SK-N-SH treated with all-trans-retinoic acid at 6 μM for 48 hours (cell line): Measurements from ENCODE around the gene TCEAL1.

ENCODE experiments used
- ATAC-seq: fragments of 200-7000 bp; cut with Tn5 transposase; 3 replicates; pipeline ENCODE4 v1.9.1; 2020; ENCODE audit warnings: mild to moderate bottlenecking, moderate library complexity
- BACH2 ChIP-seq: fragments of 250-450 bp; sonication (Bioruptor Pico); IDR thresholded peaks from 2 replicates; pipeline ENCODE4 v1.9.0; 2021; ENCODE audit warnings: mild to moderate bottlenecking, borderline replicate concordance
- CREB5 ChIP-seq: fragments of 250-450 bp; sonication (Bioruptor Pico); IDR thresholded peaks from 2 replicates; pipeline ENCODE4 v1.5.1; 2020; ENCODE audit warnings: low read depth, mild to moderate bottlenecking, moderate library complexity
- CSDC2 ChIP-seq: fragments of 250-450 bp; sonication (Bioruptor Pico); IDR thresholded peaks from 2 replicates; pipeline ENCODE4 v1.5.0; 2020; ENCODE audit warnings: mild to moderate bottlenecking, moderate library complexity
- CSRNP3 ChIP-seq: fragments of 250-450 bp; sonication (Bioruptor Pico); IDR thresholded peaks from 2 replicates; pipeline ENCODE4 v1.5.1; 2021; ENCODE audit warnings: mild to moderate bottlenecking, moderate library complexity
- ESRRG ChIP-seq: fragments of 250-450 bp; sonication (Bioruptor Pico); IDR thresholded peaks from 2 replicates; pipeline ENCODE4 v1.6.1; 2021; ENCODE audit warnings: mild to moderate bottlenecking
- ISL1 ChIP-seq: fragments of 250-450 bp; sonication (Bioruptor Pico); IDR thresholded peaks from 2 replicates; pipeline ENCODE4 v2.1.2; 2022; ENCODE audit warnings: mild to moderate bottlenecking, moderate library complexity
- PPARA ChIP-seq: fragments of 250-450 bp; sonication (Bioruptor Pico); IDR thresholded peaks from 2 replicates; pipeline ENCODE4 v1.5.0; 2020; ENCODE audit warnings: mild to moderate bottlenecking, borderline replicate concordance
- RARB ChIP-seq: fragments of 250-450 bp; sonication (Bioruptor Pico); IDR thresholded peaks from 2 replicates; pipeline ENCODE4 v1.8.0; 2021; ENCODE audit warnings: mild to moderate bottlenecking, moderate library complexity
- SNAI2 ChIP-seq: fragments of 250-450 bp; sonication (Bioruptor Pico); IDR thresholded peaks from 2 replicates; pipeline ENCODE4 v1.5.0; 2020; ENCODE audit warnings: mild to moderate bottlenecking, moderate library complexity
- TCF4 ChIP-seq: fragments of 250-450 bp; sonication (Bioruptor Pico); IDR thresholded peaks from 2 replicates; pipeline ENCODE4 v1.8.0; 2021; ENCODE audit warnings: mild to moderate bottlenecking, moderate library complexity, borderline replicate concordance
- TOX ChIP-seq: fragments of 250-450 bp; sonication (Bioruptor Pico); IDR thresholded peaks from 2 replicates; pipeline ENCODE4 v1.8.0; 2021; ENCODE audit warnings: mild to moderate bottlenecking, moderate library complexity, borderline replicate concordance
- TSHZ2 ChIP-seq: fragments of 250-450 bp; sonication (Bioruptor Pico); IDR thresholded peaks from 2 replicates; pipeline ENCODE4 v1.5.0; 2020; ENCODE audit warnings: mild to moderate bottlenecking, moderate library complexity
- ZC3H10 ChIP-seq: fragments of 250-450 bp; sonication (Bioruptor Pico); IDR thresholded peaks from 2 replicates; pipeline ENCODE4 v1.5.1; 2021; ENCODE audit warnings: mild to moderate bottlenecking, moderate library complexity
- ZFP3 ChIP-seq: fragments of 250-450 bp; sonication (Bioruptor Pico); IDR thresholded peaks from 2 replicates; pipeline ENCODE4 v1.5.0; 2020; ENCODE audit warnings: mild to moderate bottlenecking, moderate library complexity
- ZFP30 ChIP-seq: fragments of 450-650 bp; formaldehyde crosslinking; IDR thresholded peaks from 2 replicates; pipeline ENCODE4 v1.5.0; 2022; ENCODE audit warnings: mild to moderate bottlenecking, moderate library complexity
- ZNF70 ChIP-seq: fragments of 450-650 bp; formaldehyde crosslinking; IDR thresholded peaks from 2 replicates; pipeline ENCODE4 v1.5.0; 2020; ENCODE audit warnings: mild to moderate bottlenecking, moderate library complexity
- ZNF8 ChIP-seq: fragments of 450-650 bp; formaldehyde crosslinking; IDR thresholded peaks from 2 replicates; pipeline ENCODE4 v1.5.0; 2020; ENCODE audit warnings: mild to moderate bottlenecking, moderate library complexity

The TCEAL1 gene

GRCh38 chrX:103674531-103675454 lies 46.0 kb downstream of the TCEAL1 start:
- peak; percentile 22 for ATAC-seq
- TF ChIP-seq ZFP30 (CRISPR knock-in tag) (no peak), SNAI2 (no peak), ZFP3 (no peak), ISL1 (CRISPR knock-in tag) (no peak), ZNF8 (CRISPR knock-in tag) (no peak), RARB (CRISPR knock-in tag) (no peak), TSHZ2 (CRISPR knock-in tag) (no peak), CREB5 (CRISPR knock-in tag) (no peak)

- peak; percentile 26; the same call in 1 of the 3 replicates for ATAC-seq
- TF ChIP-seq CSDC2 (CRISPR knock-in tag) (no peak), ZC3H10 (no peak), CSRNP3 (CRISPR knock-in tag) (no peak), BACH2 (no peak), ZNF8 (CRISPR knock-in tag) (no peak), ESRRG (CRISPR knock-in tag) (no peak), ZFP30 (CRISPR knock-in tag) (no peak), TSHZ2 (CRISPR knock-in tag) (no peak), ZFP3 (no peak), ISL1 (CRISPR knock-in tag) (no peak), ZNF70 (CRISPR knock-in tag) (no peak), PPARA (CRISPR knock-in tag) (no peak), TOX (CRISPR knock-in tag) (no peak), TCF4 (CRISPR knock-in tag) (no peak)
Measured at GRCh38 chrX:103678199-103678993, 49.6 kb downstream of the TCEAL1 start.
